ENCODE data around the gene IL17B.

Gene IL17B

GRCh38 chr5:149379177-149379761 lies at the start of gene IL17B:
IL17B (minus strand) TSS chr5:149379292; CDS start chr5:149379225, 67 bp downstream.
- no peak for TF ChIP-seq CTCF (IDR thresholded peaks at IDR 0.05; ENCODE audit: control extremely low read depth, extremely low read depth, low read depth, missing control alignments)
- POLR2A ChIA-PET: no interaction called here
- no peak for DNase-seq (ENCODE audit: extremely low spot score)
- CTCF ChIA-PET: interaction anchor here (1.3 to 6.4 kb wide), 4 partner anchors 9 to 187 kb away, joined by 4 to 81 read pairs (median 38); no protein-coding TSS in a partner anchor

GRCh38 chr5:149428032-149428431 lies 48.9 kb upstream of the IL17B start:
- ChIA-PET CTCF (interaction anchor here (1.0 kb wide), 1 partner anchor 110 kb away, joined by 3 read pairs; no protein-coding TSS in a partner anchor), POLR2A (no interaction called here)
- DNase-seq (ENCODE audit: extremely low spot score): no peak
- TF ChIP-seq CTCF (IDR thresholded peaks at IDR 0.05; ENCODE audit: control extremely low read depth, extremely low read depth, low read depth, missing control alignments): no peak

GRCh38 chr5:149427374-149427773 lies 48.3 kb upstream of the IL17B start:
- ChIA-PET CTCF (no interaction called here), POLR2A (no interaction called here)
- DNase-seq (ENCODE audit: extremely low spot score): no peak
- no peak for TF ChIP-seq CTCF (IDR thresholded peaks at IDR 0.05; ENCODE audit: control extremely low read depth, extremely low read depth, low read depth, missing control alignments)

- POLR2A ChIA-PET: no interaction called here
- no peak for DNase-seq (ENCODE audit: extremely low spot score)
- CTCF ChIA-PET: no interaction called here
- TF ChIP-seq CTCF (IDR thresholded peaks at IDR 0.05; ENCODE audit: control extremely low read depth, extremely low read depth, low read depth, missing control alignments): no peak
These were observed 47.8 kb upstream of the IL17B start for GRCh38 chr5:149426931-149427330.

- no peak for TF ChIP-seq CTCF (IDR thresholded peaks at IDR 0.05; ENCODE audit: control extremely low read depth, extremely low read depth, low read depth, missing control alignments)
- no peak for DNase-seq (ENCODE audit: extremely low spot score)
- ChIA-PET POLR2A (no interaction called here), CTCF (interaction anchor here (1.0 to 2.5 kb wide), 3 partner anchors 8 to 195 kb away, joined by 3 to 13 read pairs (median 3); no protein-coding TSS in a partner anchor)
These were observed 46.6 kb upstream of the IL17B start for GRCh38 chr5:149425729-149426128.

- CTCF ChIA-PET: interaction anchor here (0.7 to 2.7 kb wide), 7 partner anchors 9 to 53 kb away, joined by 3 to 13 read pairs (median 3); no protein-coding TSS in a partner anchor
- no peak for DNase-seq (ENCODE audit: extremely low spot score)
These were observed 45.6 kb upstream of the IL17B start for GRCh38 chr5:149424371-149425315.

More at GRCh38 chr5:149424371-149425315, 45.6 kb upstream of the IL17B start:
- POLR2A ChIA-PET: no interaction called here
- TF ChIP-seq CTCF (IDR thresholded peaks at IDR 0.05; ENCODE audit: control extremely low read depth, extremely low read depth, low read depth, missing control alignments): no peak

All from GM10248 (cell line).